Measurements from ENCODE around the gene MORN4.

GRCh38 chr10:97572214-97572989, 60.9 kb downstream of the MORN4 start, which contains the start of gene ANKRD2:
- TF ChIP-seq, protein P1, sequence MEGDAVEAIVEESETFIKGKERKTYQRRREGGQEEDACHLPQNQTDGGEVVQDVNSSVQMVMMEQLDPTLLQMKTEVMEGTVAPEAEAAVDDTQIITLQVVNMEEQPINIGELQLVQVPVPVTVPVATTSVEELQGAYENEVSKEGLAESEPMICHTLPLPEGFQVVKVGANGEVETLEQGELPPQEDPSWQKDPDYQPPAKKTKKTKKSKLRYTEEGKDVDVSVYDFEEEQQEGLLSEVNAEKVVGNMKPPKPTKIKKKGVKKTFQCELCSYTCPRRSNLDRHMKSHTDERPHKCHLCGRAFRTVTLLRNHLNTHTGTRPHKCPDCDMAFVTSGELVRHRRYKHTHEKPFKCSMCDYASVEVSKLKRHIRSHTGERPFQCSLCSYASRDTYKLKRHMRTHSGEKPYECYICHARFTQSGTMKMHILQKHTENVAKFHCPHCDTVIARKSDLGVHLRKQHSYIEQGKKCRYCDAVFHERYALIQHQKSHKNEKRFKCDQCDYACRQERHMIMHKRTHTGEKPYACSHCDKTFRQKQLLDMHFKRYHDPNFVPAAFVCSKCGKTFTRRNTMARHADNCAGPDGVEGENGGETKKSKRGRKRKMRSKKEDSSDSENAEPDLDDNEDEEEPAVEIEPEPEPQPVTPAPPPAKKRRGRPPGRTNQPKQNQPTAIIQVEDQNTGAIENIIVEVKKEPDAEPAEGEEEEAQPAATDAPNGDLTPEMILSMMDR (conservative IDR thresholded peaks at IDR 0.05; ENCODE audit: low read length) = peak; percentile 92
- TF ChIP-seq EZH2phosphoT487 (IDR thresholded peaks at IDR 0.05; ENCODE audit: borderline replicate concordance, low read depth, low read length) = no peak
